Effector memory CD8-positive, alpha-beta T cell (primary cell): ENCODE measurements around the gene ZNF786.
A peak's percentile ranks its signal among the peaks of the same experiment; 100 is the strongest.
"Not testable (repeated sequence)": the region's sequence is repeated elsewhere in the genome, so short reads cannot be mapped to it uniquely, and the experiment has no call there.

Experiments used
- ATAC-seq: fragments of 150-1000 bp; cut with Tn5 transposase; replicated peaks from 2 replicates; pipeline ENCODE4 v1.10.0; 2021; ENCODE audit warnings: mild to moderate bottlenecking, moderate library complexity
- DNase-seq, 3 experiments: peaks; one replicate each; pipeline ENCODE4 v3.0.0; 2021
- H3K27ac Mint-ChIP-seq, 2 donors: one replicate each; pipeline ENCODE4 v1.8.0; 2022; ENCODE audit warnings: mild to moderate bottlenecking in 2 of 2, mixed read lengths in 2 of 2, moderate library complexity in 2 of 2
- H3K27me3 Mint-ChIP-seq, 2 donors: one replicate each; pipeline ENCODE4 v1.8.0; 2022; ENCODE audit warnings: mixed read lengths in 2 of 2
- H3K36me3 Mint-ChIP-seq: one replicate; pipeline ENCODE4 v1.8.0; 2022; ENCODE audit warnings: mild to moderate bottlenecking, moderate library complexity, mixed read lengths; ENCODE audit not compliant: insufficient read depth
- H3K4me1 Mint-ChIP-seq, 2 donors: one replicate each; pipeline ENCODE4 v1.8.0; 2022; ENCODE audit warnings: low read depth in 2 of 2, mixed read lengths in 2 of 2
- H3K4me3 Mint-ChIP-seq, 2 donors: one replicate each; pipeline ENCODE4 v1.8.0; 2022; ENCODE audit warnings: mild to moderate bottlenecking in 2 of 2, mixed read lengths in 2 of 2, moderate library complexity in 2 of 2
- H3K9me3 Mint-ChIP-seq, 2 donors: one replicate each; pipeline ENCODE4 v1.8.0; 2022; ENCODE audit warnings: mixed read lengths in 2 of 2

ZNF786 gene

GRCh38 chr7:149071182-149071635, 19.3 kb downstream of the ZNF786 start:
- no peaks in the 10 kb centered on the region for H3K27me3 Mint-ChIP-seq
- DNase-seq: no peak
- no peak for ATAC-seq
- H3K4me1 Mint-ChIP-seq: peaks cover 0 to 3% of the 10 kb centered on the region in 2 donors
- H3K4me3 Mint-ChIP-seq: no peak overlapping the region
- no peaks in the 10 kb centered on the region for H3K9me3 Mint-ChIP-seq
- peak overlapping the region in 1 of 2 donors; percentile 84 for H3K27ac Mint-ChIP-seq
- peaks cover 34% of the 10 kb centered on the region for H3K36me3 Mint-ChIP-seq

GRCh38 chr7:149070372-149071125, 20.0 kb downstream of the ZNF786 start:
- no peak overlapping the region for H3K4me3 Mint-ChIP-seq
- ATAC-seq (no peak), DNase-seq (no peak)
- H3K36me3 Mint-ChIP-seq: peaks cover 39% of the 10 kb centered on the region
- H3K4me1 Mint-ChIP-seq: peaks cover 0 to 3% of the 10 kb centered on the region in 2 donors
- no peaks in the 10 kb centered on the region for H3K9me3 Mint-ChIP-seq
- no peaks in the 10 kb centered on the region for H3K27me3 Mint-ChIP-seq
- no peak overlapping the region for H3K27ac Mint-ChIP-seq

DNA sequence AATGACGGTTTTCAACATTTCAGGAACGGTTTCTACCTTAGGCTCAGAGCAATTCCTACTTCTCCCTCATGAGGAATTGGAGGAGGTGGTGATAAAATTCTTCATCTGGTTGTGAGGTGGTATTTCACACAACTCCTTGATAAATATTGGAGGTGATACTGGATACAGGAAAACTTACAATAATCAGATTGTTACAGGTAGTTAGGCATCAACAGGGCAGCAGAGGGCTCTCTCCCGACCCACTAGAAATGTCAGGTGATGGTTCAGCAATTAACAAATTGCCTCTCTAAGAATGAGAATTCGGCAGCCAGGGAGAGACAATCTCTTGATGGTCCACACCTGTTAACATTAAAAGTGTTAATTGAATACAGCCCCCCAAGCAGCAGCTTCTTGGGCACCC, 22.6 kb downstream of the ZNF786 start:
- DNase-seq (no peak), ATAC-seq (no peak)
- Mint-ChIP-seq H3K36me3 (peaks cover 35% of the 10 kb centered on the region), H3K9me3 (no peaks in the 10 kb centered on the region), H3K27ac (no peak overlapping the region), H3K4me1 (peaks cover 7 to 10% of the 10 kb centered on the region in 2 donors), H3K27me3 (no peaks in the 10 kb centered on the region), H3K4me3 (no peak overlapping the region)

DNA sequence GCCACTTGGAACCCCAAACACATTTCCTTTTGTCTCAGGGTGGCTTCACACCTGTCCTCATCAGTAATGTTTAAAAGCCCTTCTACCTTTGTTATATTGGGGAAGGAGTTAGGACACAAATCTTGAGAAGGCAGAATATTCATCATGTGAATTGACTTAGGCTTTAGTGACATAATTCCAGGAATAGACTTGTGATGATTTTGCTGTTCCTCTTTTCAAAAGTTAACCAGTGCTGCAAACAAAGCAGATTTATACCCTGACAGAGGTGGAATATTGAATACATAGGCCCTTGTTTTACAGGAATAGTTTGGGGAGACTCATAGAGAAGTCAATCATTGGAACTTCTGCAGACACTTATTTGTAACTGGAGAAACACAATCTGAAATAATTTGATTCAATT, 27.0 kb downstream of the ZNF786 start:
- DNase-seq (no peak), ATAC-seq (no peak)
- Mint-ChIP-seq H3K27ac (no peak overlapping the region), H3K36me3 (peaks cover 11% of the 10 kb centered on the region), H3K4me3 (peak overlapping the region in 1 of 2 donors; percentile 17), H3K9me3 (no peaks in the 10 kb centered on the region), H3K4me1 (peaks cover 7% of the 10 kb centered on the region in 2 donors), H3K27me3 (no peaks in the 10 kb centered on the region)

DNA sequence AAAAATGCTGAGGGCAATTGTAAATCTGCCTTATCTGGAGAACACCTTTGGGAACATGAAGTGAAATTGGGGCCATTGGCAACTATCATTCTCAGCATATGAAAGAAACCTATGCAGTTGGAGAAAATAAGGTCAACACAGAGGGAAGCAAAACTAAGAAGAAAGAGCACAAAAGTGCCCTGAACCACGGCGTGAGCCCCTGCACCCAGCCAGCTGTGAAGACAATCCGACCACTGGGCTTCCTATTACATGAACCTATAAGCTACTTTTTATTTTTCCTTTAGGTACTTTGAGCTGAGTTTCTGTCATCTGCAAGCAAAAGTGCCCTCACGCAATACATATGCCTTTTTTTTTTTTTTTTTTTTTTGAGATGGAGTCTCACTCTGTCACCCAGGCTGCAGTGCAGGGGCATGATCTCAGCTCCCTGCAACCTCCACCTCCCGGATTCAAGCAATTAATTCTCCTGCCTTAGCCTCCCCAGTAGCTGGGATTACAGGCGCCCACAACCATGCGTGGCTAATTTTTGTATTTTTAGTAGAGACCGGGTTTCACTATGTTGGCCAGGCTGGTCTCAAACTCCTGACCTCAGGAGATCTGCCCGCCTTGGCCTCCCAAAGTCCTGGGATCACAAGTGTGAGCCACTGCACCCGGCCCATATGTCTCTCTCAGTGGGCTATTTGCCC, 28.2 kb downstream of the ZNF786 start:
- H3K27ac Mint-ChIP-seq, H3K9me3 Mint-ChIP-seq: not testable (repeated sequence)

GRCh38 chr7:149060156-149060555, 30.4 kb downstream of the ZNF786 start:
- DNase-seq: no peak
- no peak for ATAC-seq
- H3K27ac Mint-ChIP-seq: no peak overlapping the region

More for the DNA sequence above, 28.2 kb downstream of the ZNF786 start:
- not testable (repeated sequence) for H3K36me3 Mint-ChIP-seq, ATAC-seq, H3K27me3 Mint-ChIP-seq, DNase-seq, H3K4me1 Mint-ChIP-seq, H3K4me3 Mint-ChIP-seq

GRCh38 chr7:149053885-149054284, 36.6 kb downstream of the ZNF786 start:
- ATAC-seq (no peak), DNase-seq (no peak)
- Mint-ChIP-seq H3K27me3 (peaks cover 14 to 21% of the 10 kb centered on the region in 2 donors), H3K36me3 (no peaks in the 10 kb centered on the region), H3K4me3 (no peak overlapping the region), H3K4me1 (no peaks in the 10 kb centered on the region), H3K27ac (peak overlapping the region in 1 of 2 donors; percentile 26), H3K9me3 (no peaks in the 10 kb centered on the region)

More at GRCh38 chr7:149060156-149060555, 30.4 kb downstream of the ZNF786 start:
- no peak overlapping the region for H3K4me3 Mint-ChIP-seq
- H3K36me3 Mint-ChIP-seq: no peaks in the 10 kb centered on the region
- H3K9me3 Mint-ChIP-seq: no peaks in the 10 kb centered on the region
- H3K27me3 Mint-ChIP-seq: no peaks in the 10 kb centered on the region
- H3K4me1 Mint-ChIP-seq: peaks cover 5% of the 10 kb centered on the region in 2 donors

DNA sequence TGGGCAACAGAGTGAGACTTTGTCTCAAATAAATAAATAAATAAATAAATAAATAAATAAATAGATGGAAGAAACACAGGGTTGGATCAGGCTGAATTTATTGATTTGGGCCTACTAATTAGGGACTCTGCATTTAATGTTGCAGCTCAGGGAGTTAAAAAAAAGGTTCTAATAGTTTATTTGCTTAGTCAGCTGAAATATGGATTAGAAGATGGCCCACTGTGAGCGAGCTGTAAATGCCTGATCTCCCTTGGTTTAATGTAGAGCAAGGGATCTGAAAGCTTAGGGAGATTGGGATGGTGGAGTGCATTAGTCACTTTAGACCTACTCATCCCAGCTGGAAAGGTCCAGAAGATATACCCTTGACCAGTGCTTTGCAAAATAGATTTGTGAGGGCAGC, 37.1 kb downstream of the ZNF786 start:
- no peak for ATAC-seq
- H3K9me3 Mint-ChIP-seq: no peaks in the 10 kb centered on the region
- H3K27me3 Mint-ChIP-seq: peaks cover 14 to 21% of the 10 kb centered on the region in 2 donors
- no peaks in the 10 kb centered on the region for H3K4me1 Mint-ChIP-seq
- H3K36me3 Mint-ChIP-seq: no peaks in the 10 kb centered on the region
- H3K27ac Mint-ChIP-seq: no peak overlapping the region
- H3K4me3 Mint-ChIP-seq: no peak overlapping the region
- no peak for DNase-seq

DNA sequence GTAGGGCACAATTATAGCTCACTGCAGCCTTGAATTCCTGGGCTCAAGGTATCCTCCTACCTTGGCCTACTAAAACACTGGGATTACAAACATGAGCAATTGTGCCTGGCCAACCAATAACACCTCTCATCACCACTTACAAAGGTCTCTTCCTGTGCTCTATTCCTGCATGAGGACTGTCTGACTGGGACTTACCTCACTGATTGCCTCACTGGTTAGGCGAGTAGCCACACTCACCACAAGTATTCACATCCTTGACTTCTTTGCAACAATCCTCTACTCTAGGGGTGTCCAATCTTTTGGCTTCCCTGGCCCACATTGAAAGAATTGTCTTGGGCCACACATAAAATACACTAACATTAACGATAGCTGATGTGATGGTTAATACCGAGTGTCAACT, 39.6 kb downstream of the ZNF786 start:
- no peak for ATAC-seq
- Mint-ChIP-seq H3K27ac (no peak overlapping the region), H3K9me3 (no peaks in the 10 kb centered on the region), H3K36me3 (no peaks in the 10 kb centered on the region), H3K4me3 (no peak overlapping the region), H3K27me3 (peaks cover 14 to 21% of the 10 kb centered on the region in 2 donors), H3K4me1 (no peaks in the 10 kb centered on the region)
- no peak for DNase-seq

- no peaks in the 10 kb centered on the region for H3K9me3 Mint-ChIP-seq
- no peak overlapping the region for H3K4me3 Mint-ChIP-seq
- no peaks in the 10 kb centered on the region for H3K4me1 Mint-ChIP-seq
- no peak overlapping the region for H3K27ac Mint-ChIP-seq
- no peak for ATAC-seq
- no peak for DNase-seq
- H3K27me3 Mint-ChIP-seq: peaks cover 8 to 15% of the 10 kb centered on the region in 2 donors
- no peaks in the 10 kb centered on the region for H3K36me3 Mint-ChIP-seq
Observed at GRCh38 chr7:149048805-149049204, 41.7 kb downstream of the ZNF786 start.

- H3K27me3 Mint-ChIP-seq: peaks cover 6 to 7% of the 10 kb centered on the region in 2 donors
Observed at GRCh38 chr7:149046416-149046815, 44.1 kb downstream of the ZNF786 start.

GRCh38 chr7:149043936-149044335, 46.6 kb downstream of the ZNF786 start:
- Mint-ChIP-seq H3K4me1 (no peaks in the 10 kb centered on the region), H3K27me3 (no peaks in the 10 kb centered on the region), H3K9me3 (no peaks in the 10 kb centered on the region), H3K27ac (no peak overlapping the region), H3K36me3 (peaks cover 4% of the 10 kb centered on the region), H3K4me3 (no peak overlapping the region)
- ATAC-seq (no peak), DNase-seq (no peak)

More at GRCh38 chr7:149046416-149046815, 44.1 kb downstream of the ZNF786 start:
- ATAC-seq: no peak
- no peak overlapping the region for H3K27ac Mint-ChIP-seq
- no peaks in the 10 kb centered on the region for H3K4me1 Mint-ChIP-seq
- peaks cover 4% of the 10 kb centered on the region for H3K36me3 Mint-ChIP-seq
- no peaks in the 10 kb centered on the region for H3K9me3 Mint-ChIP-seq
- no peak for DNase-seq
- H3K4me3 Mint-ChIP-seq: no peak overlapping the region

DNA sequence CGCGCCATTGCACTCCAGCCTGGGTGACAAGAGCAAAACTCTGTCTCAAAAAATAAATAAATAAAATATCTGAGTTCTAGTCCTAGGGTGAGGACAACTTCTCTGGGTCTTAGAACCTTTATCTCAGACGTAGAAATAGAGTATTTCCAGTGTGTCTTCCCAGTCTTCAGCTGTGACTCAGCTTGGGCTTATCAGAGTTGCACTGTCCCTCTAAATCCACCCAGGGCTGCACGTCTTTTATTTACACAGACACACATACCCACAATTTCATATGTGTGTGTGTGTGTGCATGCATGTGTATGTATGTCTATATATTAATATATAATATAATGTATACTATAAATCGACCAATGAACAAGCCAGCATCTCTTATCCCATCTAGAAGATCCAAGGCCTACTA, 49.2 kb downstream of the ZNF786 start:
- H3K36me3 Mint-ChIP-seq: peaks cover 4% of the 10 kb centered on the region
- DNase-seq (no peak), ATAC-seq (no peak)
- no peak overlapping the region for H3K4me3 Mint-ChIP-seq
- peaks cover 12 to 14% of the 10 kb centered on the region in 2 donors for H3K27me3 Mint-ChIP-seq
- no peaks in the 10 kb centered on the region for H3K9me3 Mint-ChIP-seq
- no peak overlapping the region for H3K27ac Mint-ChIP-seq
- peaks cover 0 to 8% of the 10 kb centered on the region in 2 donors for H3K4me1 Mint-ChIP-seq

GRCh38 chr7:149038641-149039040, 51.9 kb downstream of the ZNF786 start:
- H3K36me3 Mint-ChIP-seq: not testable (repeated sequence)

More at GRCh38 chr7:149038641-149039040, 51.9 kb downstream of the ZNF786 start:
- H3K27ac Mint-ChIP-seq, DNase-seq, H3K4me3 Mint-ChIP-seq, H3K4me1 Mint-ChIP-seq, H3K9me3 Mint-ChIP-seq, ATAC-seq: not testable (repeated sequence)
- peaks cover 12 to 14% of the 10 kb centered on the region in 2 donors for H3K27me3 Mint-ChIP-seq
